ENCODE data around the gene SLC23A2.

The SLC23A2 gene

DNA sequence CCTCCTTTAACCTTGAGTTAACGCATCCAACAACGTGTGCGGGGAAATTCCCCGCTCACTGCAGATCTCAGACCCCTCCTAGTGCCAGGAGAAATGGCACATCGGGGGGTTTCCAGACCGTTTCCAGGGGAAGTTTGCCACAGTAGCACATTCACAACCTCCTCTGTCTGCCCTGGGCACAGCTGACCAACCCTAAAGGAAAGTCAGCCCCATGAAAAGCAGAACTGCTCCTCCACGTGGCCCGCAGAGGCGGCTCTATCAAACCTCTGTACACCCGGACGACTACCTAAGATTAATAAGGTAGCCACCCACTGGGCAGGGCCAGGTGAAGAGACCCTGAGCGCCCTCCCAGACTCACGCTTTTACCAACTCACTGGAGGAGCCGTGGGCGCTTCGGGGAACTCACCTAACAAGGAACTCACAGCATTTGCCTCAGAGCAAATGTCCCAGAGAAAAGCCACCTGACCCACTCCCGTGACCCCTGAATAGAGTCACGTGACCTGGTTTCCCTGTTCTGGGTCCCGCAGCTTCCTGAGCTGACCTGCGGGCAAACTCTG, 186.5 kb downstream of the SLC23A2 start:
- DNase-seq: no peak
- no peaks in the 10 kb centered on the region for H3K27me3 ChIP-seq (replicated peaks)
- H3K4me3 ChIP-seq (ENCODE audit: low read depth, low read length): no peak overlapping the region
- in situ Hi-C loops (cut with HindIII; ENCODE audit: low pct_ligation_motif_present, low sequenced_read_pairs): no loop called here
- no peaks in the 10 kb centered on the region for H3K36me3 ChIP-seq (replicated peaks)
- no peak overlapping the region for H3K27ac ChIP-seq
- TF ChIP-seq, protein P1, sequence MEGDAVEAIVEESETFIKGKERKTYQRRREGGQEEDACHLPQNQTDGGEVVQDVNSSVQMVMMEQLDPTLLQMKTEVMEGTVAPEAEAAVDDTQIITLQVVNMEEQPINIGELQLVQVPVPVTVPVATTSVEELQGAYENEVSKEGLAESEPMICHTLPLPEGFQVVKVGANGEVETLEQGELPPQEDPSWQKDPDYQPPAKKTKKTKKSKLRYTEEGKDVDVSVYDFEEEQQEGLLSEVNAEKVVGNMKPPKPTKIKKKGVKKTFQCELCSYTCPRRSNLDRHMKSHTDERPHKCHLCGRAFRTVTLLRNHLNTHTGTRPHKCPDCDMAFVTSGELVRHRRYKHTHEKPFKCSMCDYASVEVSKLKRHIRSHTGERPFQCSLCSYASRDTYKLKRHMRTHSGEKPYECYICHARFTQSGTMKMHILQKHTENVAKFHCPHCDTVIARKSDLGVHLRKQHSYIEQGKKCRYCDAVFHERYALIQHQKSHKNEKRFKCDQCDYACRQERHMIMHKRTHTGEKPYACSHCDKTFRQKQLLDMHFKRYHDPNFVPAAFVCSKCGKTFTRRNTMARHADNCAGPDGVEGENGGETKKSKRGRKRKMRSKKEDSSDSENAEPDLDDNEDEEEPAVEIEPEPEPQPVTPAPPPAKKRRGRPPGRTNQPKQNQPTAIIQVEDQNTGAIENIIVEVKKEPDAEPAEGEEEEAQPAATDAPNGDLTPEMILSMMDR (IDR thresholded peaks at IDR 0.05; ENCODE audit: low read depth, low read length, missing control alignments): no peak

DNA sequence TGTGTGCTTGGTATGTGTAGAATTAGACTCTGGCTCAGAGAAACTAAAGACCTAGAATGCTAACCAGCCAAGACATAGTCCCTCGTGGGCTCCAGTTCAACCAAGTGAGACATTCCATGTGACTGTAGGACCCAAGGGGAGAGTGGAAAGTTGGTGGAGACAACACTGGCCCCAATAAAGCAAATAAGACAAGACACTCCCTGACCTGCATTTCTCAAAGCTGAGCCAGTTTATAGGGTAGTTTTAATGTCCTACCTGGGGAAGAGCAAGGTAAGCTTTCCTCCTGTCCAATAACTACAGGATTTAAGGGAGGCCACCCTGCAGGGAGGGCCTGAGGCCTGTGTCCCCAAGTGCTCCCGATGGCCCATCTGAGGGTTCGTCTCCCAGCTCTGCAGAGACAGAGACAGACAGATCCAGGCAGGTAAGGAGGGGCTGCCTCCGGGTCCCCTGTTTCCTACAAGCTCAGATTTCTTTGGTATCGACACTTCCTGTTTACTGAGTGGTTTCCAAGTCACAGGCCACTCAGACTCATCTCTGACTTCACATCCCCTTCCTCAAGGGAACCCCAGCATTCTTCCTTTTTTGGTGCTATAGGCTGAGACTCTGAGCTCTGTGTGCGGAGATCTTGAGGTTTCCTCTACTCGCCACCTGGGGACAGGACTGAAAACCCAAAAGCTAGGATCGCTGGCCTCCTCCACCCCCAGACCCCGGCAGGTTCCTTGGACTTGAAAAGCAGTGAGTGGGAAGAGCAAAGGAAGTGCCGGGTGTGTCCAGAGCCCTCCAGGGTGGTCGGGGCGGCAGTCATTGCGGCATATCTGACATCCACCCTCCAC, 187.2 kb downstream of the SLC23A2 start:
- in situ Hi-C loops (cut with HindIII; ENCODE audit: low pct_ligation_motif_present, low sequenced_read_pairs): no loop called here
- TF ChIP-seq, protein P1 (IDR thresholded peaks at IDR 0.05; ENCODE audit: low read depth, low read length, missing control alignments): no peak
- no peaks in the 10 kb centered on the region for H3K27me3 ChIP-seq (replicated peaks)
- H3K36me3 ChIP-seq (replicated peaks): no peaks in the 10 kb centered on the region
- H3K27ac ChIP-seq: no peak overlapping the region
- H3K4me3 ChIP-seq (ENCODE audit: low read depth, low read length): no peak overlapping the region
- DNase-seq: no peak

DNA sequence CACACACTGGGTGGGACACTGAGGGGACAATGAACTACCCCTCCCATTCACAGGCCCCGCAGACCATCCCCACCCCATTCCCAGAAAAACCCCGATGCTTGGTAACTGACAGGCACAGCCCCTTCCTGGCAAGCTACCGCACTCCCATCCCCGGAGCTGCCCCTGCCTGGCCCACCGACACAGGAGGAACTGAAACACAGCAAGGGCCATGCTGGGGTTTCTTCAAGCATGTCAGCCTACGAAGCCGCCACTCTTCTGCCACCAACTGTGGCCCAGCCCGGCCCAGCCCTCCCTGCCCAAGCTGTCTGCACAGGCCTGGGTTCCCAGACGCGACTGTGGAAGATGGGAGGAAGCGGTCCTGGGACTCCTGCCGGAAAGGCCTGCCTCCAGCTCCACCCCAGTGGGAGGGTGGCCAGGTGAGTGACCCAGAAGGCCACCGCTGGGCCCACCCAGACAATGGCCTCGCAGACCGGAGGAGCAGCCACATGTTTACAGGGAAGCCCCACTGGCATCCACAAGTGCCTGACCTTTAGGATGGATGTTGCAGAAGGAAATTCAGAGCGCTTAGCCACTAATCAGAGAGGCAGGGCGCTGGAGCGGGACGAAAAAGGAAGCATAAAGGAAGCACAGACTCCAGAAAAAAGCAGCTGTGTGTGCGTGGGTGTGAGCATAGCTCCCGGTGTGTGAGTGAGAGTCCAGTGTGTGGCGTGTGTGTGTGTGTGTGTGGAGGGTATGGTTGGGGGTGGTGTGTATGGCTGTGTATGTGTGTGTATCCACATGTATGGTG, 188.0 kb downstream of the SLC23A2 start:
- Histone ChIP-seq H3K27me3 (replicated peaks) (no peaks in the 10 kb centered on the region), H3K4me3 (ENCODE audit: low read depth, low read length) (no peak overlapping the region), H3K36me3 (replicated peaks) (no peaks in the 10 kb centered on the region), H3K27ac (no peak overlapping the region)
- TF ChIP-seq, protein P1 (IDR thresholded peaks at IDR 0.05; ENCODE audit: low read depth, low read length, missing control alignments): no peak
- DNase-seq: no peak
- in situ Hi-C loops (cut with HindIII; ENCODE audit: low pct_ligation_motif_present, low sequenced_read_pairs): no loop called here

DNA sequence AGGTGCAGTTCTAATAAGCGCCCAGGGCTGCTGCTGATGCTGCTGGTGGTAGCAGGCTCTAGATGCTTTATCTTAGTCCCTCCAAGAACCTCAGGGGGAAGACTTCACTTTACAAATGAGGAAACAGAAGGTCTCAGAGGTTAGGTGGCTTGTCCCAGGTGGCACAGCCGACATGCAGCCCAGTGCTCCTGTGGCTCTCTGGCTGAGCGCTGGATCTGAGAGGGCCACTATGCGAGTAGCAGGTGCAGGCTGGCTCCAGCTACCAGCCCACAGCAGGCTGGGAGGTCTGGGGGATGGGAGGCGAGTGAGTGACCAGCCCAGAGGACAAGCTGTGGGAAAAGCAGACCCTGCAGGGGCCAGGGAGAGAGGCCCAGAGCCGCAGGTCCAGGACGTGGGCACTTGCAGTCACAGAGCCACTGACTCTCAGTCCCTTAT, 188.7 kb downstream of the SLC23A2 start:
- TF ChIP-seq, protein P1 (IDR thresholded peaks at IDR 0.05; ENCODE audit: low read depth, low read length, missing control alignments): no peak
- Histone ChIP-seq H3K27ac (no peak overlapping the region), H3K36me3 (replicated peaks) (no peaks in the 10 kb centered on the region), H3K27me3 (replicated peaks) (no peaks in the 10 kb centered on the region), H3K4me3 (ENCODE audit: low read depth, low read length) (no peak overlapping the region)
- DNase-seq: no peak
- in situ Hi-C loops (cut with HindIII; ENCODE audit: low pct_ligation_motif_present, low sequenced_read_pairs): no loop called here

DNA sequence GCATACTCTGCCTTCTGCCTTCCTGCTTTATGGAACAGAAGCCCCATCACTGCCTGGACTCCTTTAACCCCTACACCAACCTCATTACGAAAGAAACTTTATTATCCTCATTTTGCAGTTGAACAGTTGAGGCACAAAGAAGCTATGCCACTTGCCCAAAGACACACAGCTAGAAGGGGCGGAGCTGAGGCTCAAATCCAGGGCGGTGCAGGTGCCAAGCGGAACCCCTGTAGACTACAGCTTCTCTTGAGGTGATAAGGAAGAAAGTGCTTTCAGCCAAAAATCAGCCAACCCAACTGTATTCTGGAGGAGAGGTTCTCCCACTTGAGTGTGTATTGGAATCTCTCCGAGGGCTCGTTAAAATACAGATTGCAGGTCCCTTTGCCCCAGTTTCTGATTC, 189.1 kb downstream of the SLC23A2 start:
- H3K27me3 ChIP-seq (replicated peaks): no peaks in the 10 kb centered on the region

More for the DNA sequence above, 189.1 kb downstream of the SLC23A2 start:
- in situ Hi-C loops (cut with HindIII; ENCODE audit: low pct_ligation_motif_present, low sequenced_read_pairs): no loop called here
- Histone ChIP-seq H3K27ac (no peak overlapping the region), H3K36me3 (replicated peaks) (no peaks in the 10 kb centered on the region), H3K4me3 (ENCODE audit: low read depth, low read length) (no peak overlapping the region)
- TF ChIP-seq, protein P1 (IDR thresholded peaks at IDR 0.05; ENCODE audit: low read depth, low read length, missing control alignments): no peak
- DNase-seq: no peak
